ENCODE data around the gene ADCY2. TPM values are rescaled to one million over a fixed set of nuclear protein-coding genes. Genes with fewer than 3 reads are reported as not detected.

Gene ADCY2
- polyA plus RNA-seq, 1 of the 3 experiments (the other 2 are of a cell fraction) = not detected

GRCh38 chr5:7395432-7395946 is 449 bp upstream of the ADCY2 start:
- H3F3A ChIP-seq (replicated peaks; ENCODE audit: insufficient read depth) = no peaks in the 10 kb centered on the region
- H3K9me3 ChIP-seq = no peaks in the 10 kb centered on the region
- TF ChIP-seq RCOR1 (IDR thresholded peaks at IDR 0.05; ENCODE audit: low read length) (no peak), SIN3A (IDR thresholded peaks at IDR 0.05; ENCODE audit: borderline replicate concordance, low read depth, low read length) (no peak), FOXM1 (IDR thresholded peaks at IDR 0.05; ENCODE audit: low read depth) (no peak), EP300 (IDR thresholded peaks at IDR 0.05; ENCODE audit: borderline replicate concordance in 1 of 2, low read depth in 1 of 2, low read length in 1 of 2) (no peak), MEF2A (IDR thresholded peaks at IDR 0.05; ENCODE audit: borderline replicate concordance, low read depth) (no peak)
- no peaks in the 10 kb centered on the region for H3K36me3 ChIP-seq (replicated peaks in 1 of 2; ENCODE audit: control insufficient read depth in 1 of 2, insufficient read depth in 2 of 2, low read length in 1 of 2)
- no peaks in the 10 kb centered on the region for H3K4me1 ChIP-seq (ENCODE audit: control insufficient read depth in 1 of 2, insufficient read depth in 2 of 2, low read depth in 1 of 2, low read length in 1 of 2)
- no peaks in the 10 kb centered on the region for H3K79me2 ChIP-seq (ENCODE audit: insufficient read depth)
- H3K4me3 ChIP-seq (ENCODE audit: low read depth in 2 of 2, low read length in 1 of 2) = no peak overlapping the region
- H3K27me3 ChIP-seq (ENCODE audit: insufficient read depth) = peaks cover 42% of the 10 kb centered on the region
- no peak overlapping the region for H3K4me2 ChIP-seq
- ChIA-PET CTCF (no interaction called here), POLR2A (no interaction called here)
- no peak overlapping the region for H3K27ac ChIP-seq (ENCODE audit: low read depth in 2 of 2, low read length in 1 of 2)
- WGBS (ENCODE audit: low lambda C conversion rate) = 1% methylated on average over 23 of the region's 31 CpGs
- H2AFZ ChIP-seq (ENCODE audit: low read depth) = no peak overlapping the region
- no peaks in the 10 kb centered on the region for H3K9me2 ChIP-seq
- no peaks in the 10 kb centered on the region for H4K20me1 ChIP-seq (ENCODE audit: insufficient read depth)
- DNase-seq = peak; percentile 21
- no peak overlapping the region for H3K9ac ChIP-seq

GRCh38 chr5:7396713-7397454 is 946 bp downstream of the ADCY2 start:
- WGBS (ENCODE audit: low lambda C conversion rate) = 2% methylated on average over 11 of the region's 27 CpGs
- TF ChIP-seq SMC3 (IDR thresholded peaks at IDR 0.05; ENCODE audit: low read depth, low read length) = no peak
- Histone ChIP-seq H3K9me3 (no peaks in the 10 kb centered on the region), H4K20me1 (ENCODE audit: insufficient read depth) (no peaks in the 10 kb centered on the region), H3F3A (replicated peaks; ENCODE audit: insufficient read depth) (no peaks in the 10 kb centered on the region), H3K9ac (no peak overlapping the region), H3K27ac (ENCODE audit: low read depth in 2 of 2, low read length in 1 of 2) (no peak overlapping the region), H3K4me1 (ENCODE audit: control insufficient read depth in 1 of 2, insufficient read depth in 2 of 2, low read depth in 1 of 2, low read length in 1 of 2) (no peaks in the 10 kb centered on the region), H3K9me2 (no peaks in the 10 kb centered on the region), H2AFZ (ENCODE audit: low read depth) (no peak overlapping the region), H3K4me3 (ENCODE audit: low read depth in 2 of 2, low read length in 1 of 2) (no peak overlapping the region), H3K27me3 (ENCODE audit: insufficient read depth) (peaks cover 42% of the 10 kb centered on the region), H3K4me2 (0 out of 2 replicates have a peak overlapping the region, but pooled peaks have one; percentile 3), H3K36me3 (replicated peaks in 1 of 2; ENCODE audit: control insufficient read depth in 1 of 2, insufficient read depth in 2 of 2, low read length in 1 of 2) (no peaks in the 10 kb centered on the region), H3K79me2 (ENCODE audit: insufficient read depth) (no peaks in the 10 kb centered on the region)
- ChIA-PET CTCF (no interaction called here), POLR2A (no interaction called here)
- DNase-seq = no peak

- no peaks in the 10 kb centered on the region for H3F3A ChIP-seq (replicated peaks; ENCODE audit: insufficient read depth)
- no peak overlapping the region for H3K4me3 ChIP-seq (ENCODE audit: low read depth in 2 of 2, low read length in 1 of 2)
- H3K79me2 ChIP-seq (ENCODE audit: insufficient read depth) = no peaks in the 10 kb centered on the region
- no peaks in the 10 kb centered on the region for H3K4me1 ChIP-seq (ENCODE audit: control insufficient read depth in 1 of 2, insufficient read depth in 2 of 2, low read depth in 1 of 2, low read length in 1 of 2)
- H4K20me1 ChIP-seq (ENCODE audit: insufficient read depth) = no peaks in the 10 kb centered on the region
- no peaks in the 10 kb centered on the region for H3K36me3 ChIP-seq (replicated peaks in 1 of 2; ENCODE audit: control insufficient read depth in 1 of 2, insufficient read depth in 2 of 2, low read length in 1 of 2)
- CTCF ChIA-PET = no interaction called here
- TF ChIP-seq TEAD4 (IDR thresholded peaks at IDR 0.05; ENCODE audit: borderline replicate concordance, insufficient read depth) (no peak), CHD2 (IDR thresholded peaks at IDR 0.05; ENCODE audit: low read length, partially characterized antibody) (no peak), GABPA (IDR thresholded peaks at IDR 0.05; ENCODE audit: low read depth) (no peak), FOXM1 (IDR thresholded peaks at IDR 0.05; ENCODE audit: low read depth) (no peak), RCOR1 (IDR thresholded peaks at IDR 0.05; ENCODE audit: low read length) (no peak), ZBTB33 (IDR thresholded peaks at IDR 0.05; ENCODE audit: borderline replicate concordance, low read depth) (no peak), SMC3 (IDR thresholded peaks at IDR 0.05; ENCODE audit: low read depth, low read length) (no peak), FOSL2 (IDR thresholded peaks at IDR 0.05; ENCODE audit: borderline replicate concordance, low read depth) (no peak)
- POLR2A ChIA-PET = no interaction called here
- no peaks in the 10 kb centered on the region for H3K9me3 ChIP-seq
- no peak overlapping the region for H3K27ac ChIP-seq (ENCODE audit: low read depth in 2 of 2, low read length in 1 of 2)
- H3K9me2 ChIP-seq = no peaks in the 10 kb centered on the region
- no peak overlapping the region for H3K9ac ChIP-seq
- no peak overlapping the region for H2AFZ ChIP-seq (ENCODE audit: low read depth)
- no peak for DNase-seq
- H3K4me2 ChIP-seq = no peak overlapping the region
- H3K27me3 ChIP-seq (ENCODE audit: insufficient read depth) = peaks cover 42% of the 10 kb centered on the region
These were observed 2.0 kb downstream of the ADCY2 start for GRCh38 chr5:7397937-7398336.

Measured in SK-N-SH (cell line).